Esophagus squamous epithelium (tissue), 5 donors: ENCODE data around the gene CABP2. TPM values are rescaled to one million over a fixed set of nuclear protein-coding genes. Genes with fewer than 3 reads are reported as not detected.
"Not testable (repeated sequence)": the region's sequence is repeated elsewhere in the genome, so short reads cannot be mapped to it uniquely, and the experiment has no call there.

Source experiments
- DNase-seq: peaks from one replicate; lab custom pipeline; 2025; lab: John Stamatoyannopoulos, UW
- H3K27ac ChIP-seq, 4 donors: fragments of 200-600 bp; sonication (generic); one replicate each; pipeline ENCODE4 v1.5.1; 2016 to 2019; ENCODE audit warnings: mild to moderate bottlenecking in 1 of 4
- H3K27me3 ChIP-seq, 4 donors: fragments of 200-600 bp; sonication (generic); 1 replicate in 3 of 4; 2 replicates in 1 of 4; pipeline versions ENCODE4 v1.5.1 to v1.6.0; 2017 to 2021; ENCODE audit warnings: antibody characterized with exemption in 1 of 4
- H3K36me3 ChIP-seq, 3 donors: fragments of 200-600 bp; sonication (generic); one replicate each; pipeline ENCODE4 v1.5.1; 2016 to 2019
- H3K4me1 ChIP-seq, 3 donors: fragments of 200-600 bp; sonication (generic); one replicate each; pipeline ENCODE4 v1.5.1; 2017 to 2019
- H3K4me3 ChIP-seq, 4 donors: fragments of 200-600 bp; sonication (generic); 1 replicate in 3 of 4; 2 replicates in 1 of 4; pipeline ENCODE4 v1.5.1; 2016 to 2019; ENCODE audit warnings: mild to moderate bottlenecking in 2 of 4, moderate library complexity in 1 of 4
- H3K9me3 ChIP-seq, 3 donors: fragments of 200-600 bp; sonication (generic); one replicate each; pipeline ENCODE4 v1.5.1; 2016 to 2019
- CTCF ChIP-seq, 6 experiments: fragments of 450-650 bp in 4 of 6; fragments of 200-600 bp in 2 of 6; sonication (generic) in 2 of 6; IDR thresholded peaks; one replicate each; pipeline ENCODE4 v1.5.1; 2016 to 2019; ENCODE audit warnings: antibody characterized with exemption in 6 of 6, mild to moderate bottlenecking in 4 of 6, moderate library complexity in 4 of 6
- POLR2A ChIP-seq, 4 donors: fragments of 450-650 bp; IDR thresholded peaks; one replicate each; pipeline ENCODE4 v1.6.1; 2017; ENCODE audit warnings: antibody characterized with exemption in 4 of 4, mild to moderate bottlenecking in 4 of 4, moderate library complexity in 3 of 4
- WGBS, 2 donors: methylation state at CpG; one replicate each; pipeline ENCODE4 v1.1.5; 2018; 5-methylcytosine and 5-hydroxymethylcytosine counted together
- intact Hi-C: fragments of 100-400 bp; cut with DNase I; formaldehyde crosslinking; loops from one replicate; pipeline ENCODE4 v1.15.0; 2022
- total RNA-seq, 4 donors: library from RNA; depleted of rRNA; stranded (reverse); fragments of >200 nt; gene quantifications; one replicate each; pipeline ENCODE4 v1.1.0, GENCODE V29; 2016
- donor health status: DM: yes; HTN: yes; CAD: no.

The CABP2 gene
- total RNA-seq, 4 donors from 2014 or later: not detected

GRCh38 chr11:67486481-67487195 is 36.6 kb downstream of the CABP2 start:
- WGBS, 2 donors: 67 to 87% methylated on average over 4 to 12 of the region's 20 CpGs
- Histone ChIP-seq H3K27ac (peak overlapping the region in 1 of 4 donors; percentile 44), H3K4me1 (peaks cover 19 to 48% (median 23%) of the 10 kb centered on the region in 3 donors), H3K36me3 (peaks cover 18 to 49% (median 42%) of the 10 kb centered on the region in 3 donors), H3K9me3 (no peaks in the 10 kb centered on the region), H3K4me3 (no peak overlapping the region), H3K27me3 (no peaks in the 10 kb centered on the region)
- intact Hi-C loops: no loop called here
- no peak for DNase-seq
- TF ChIP-seq POLR2A (IDR thresholded peaks at IDR 0.05) (no peak), CTCF (IDR thresholded peaks at IDR 0.05) (no peak)

- peak overlapping the region in 1 of 4 donors; percentile 44 for H3K27ac ChIP-seq
Observed at GRCh38 chr11:67485873-67486361, 37.3 kb downstream of the CABP2 start.

GRCh38 chr11:67484847-67485311 is 38.4 kb downstream of the CABP2 start:
- no peak for DNase-seq
- peak overlapping the region in 1 of 4 donors; percentile 6 for H3K4me3 ChIP-seq
- 64 to 76% methylated on average over 6 to 11 of the region's 11 CpGs for WGBS, 2 donors
- intact Hi-C loops: no loop called here
- no peaks in the 10 kb centered on the region for H3K9me3 ChIP-seq
- no peak for TF ChIP-seq CTCF (IDR thresholded peaks at IDR 0.05)
- TF ChIP-seq POLR2A (IDR thresholded peaks at IDR 0.05): no peak
- peaks cover 19 to 48% (median 23%) of the 10 kb centered on the region in 3 donors for H3K4me1 ChIP-seq
- H3K36me3 ChIP-seq: peaks cover 8 to 32% (median 26%) of the 10 kb centered on the region in 3 donors
- H3K27ac ChIP-seq: peak overlapping the region in 3 of 4 donors; percentile 65 to 92 (median 91)
- no peaks in the 10 kb centered on the region for H3K27me3 ChIP-seq

More at GRCh38 chr11:67485873-67486361, 37.3 kb downstream of the CABP2 start:
- 61 to 70% methylated on average over 7 of the region's 7 CpGs for WGBS, 2 donors
- intact Hi-C loops, DNase-seq, H3K27me3 ChIP-seq, H3K4me3 ChIP-seq, H3K9me3 ChIP-seq: not testable (repeated sequence)
- Histone ChIP-seq H3K4me1 (peaks cover 19 to 48% (median 23%) of the 10 kb centered on the region in 3 donors), H3K36me3 (peaks cover 11 to 42% (median 35%) of the 10 kb centered on the region in 3 donors)
- peak in 1 of 4 donors; percentile 29 for TF ChIP-seq POLR2A (IDR thresholded peaks at IDR 0.05)

- no peaks in the 10 kb centered on the region for H3K9me3 ChIP-seq
- TF ChIP-seq CTCF (IDR thresholded peaks at IDR 0.05): no peak
- no peak for TF ChIP-seq POLR2A (IDR thresholded peaks at IDR 0.05)
- WGBS, 2 donors: 78 to 81% methylated on average over 10 to 12 of the region's 16 CpGs
- peak overlapping the region; percentile 80 to 92 (median 89) for H3K27ac ChIP-seq
- peaks cover 0 to 23% (median 17%) of the 10 kb centered on the region in 3 donors for H3K36me3 ChIP-seq
- DNase-seq: no peak
- H3K4me3 ChIP-seq: peak overlapping the region; percentile 35 to 73 (median 56)
- peaks cover 19 to 48% (median 23%) of the 10 kb centered on the region in 3 donors for H3K4me1 ChIP-seq
- no peaks in the 10 kb centered on the region for H3K27me3 ChIP-seq
- intact Hi-C loops: no loop called here
Observed at GRCh38 chr11:67483831-67484665, 39.2 kb downstream of the CABP2 start.
